Adrenal gland (tissue), 12 donors: ENCODE results near the gene ARHGAP27. TPM values are rescaled to one million over a fixed set of nuclear protein-coding genes. Genes with fewer than 3 reads are reported as not detected.

ENCODE experiments used
- DNase-seq, 7 donors: peaks; one replicate each; pipeline ENCODE4 v3.0.0-alpha.2; 2019 to 2020
- H3K27ac ChIP-seq, 5 donors: fragments of 200-600 bp; sonication (generic) in 4 of 5; 1 replicate in 3 of 5; 2 replicates in 2 of 5; pipeline versions ENCODE4 v1.5.1 to v1.8.0; 2016 to 2020; ENCODE audit warnings: mild to moderate bottlenecking in 1 of 5
- H3K27me3 ChIP-seq: fragments of 200-600 bp; 2 replicates; pipeline ENCODE4 v1.8.0; 2021
- H3K36me3 ChIP-seq, 2 donors: fragments of 200-600 bp; replicated peaks in 1 of 2; 1 replicate in 1 of 2; 2 replicates in 1 of 2; pipeline versions ENCODE4 v1.5.1 to v1.8.0; 2018 to 2022
- H3K4me1 ChIP-seq, 2 donors: fragments of 200-600 bp; replicated peaks in 1 of 2; 1 replicate in 1 of 2; 2 replicates in 1 of 2; pipeline versions ENCODE4 v1.5.1 to v1.8.0; 2018 to 2021
- H3K4me3 ChIP-seq, 4 donors: fragments of 200-600 bp; sonication (generic) in 3 of 4; one replicate each; pipeline ENCODE4 v1.5.1; 2016 to 2018
- H3K9me3 ChIP-seq, 3 donors: fragments of 200-600 bp; sonication (generic) in 1 of 3; replicated peaks in 1 of 3; 1 replicate in 2 of 3; 2 replicates in 1 of 3; pipeline versions ENCODE4 v1.5.1 to v1.8.0; 2016 to 2021
- CTCF ChIP-seq, 6 experiments: fragments of 450-650 bp in 4 of 6; fragments of 200-600 bp in 2 of 6; sonication (generic) in 1 of 6; IDR thresholded peaks; 1 replicate in 5 of 6; 2 replicates in 1 of 6; pipeline versions ENCODE4 v1.5.1 to v1.8.0; 2016 to 2021; ENCODE audit warnings: antibody characterized with exemption in 6 of 6, mild to moderate bottlenecking in 2 of 6, moderate library complexity in 1 of 6
- POLR2A ChIP-seq, 2 donors: fragments of 450-650 bp; IDR thresholded peaks; one replicate each; pipeline ENCODE4 v1.6.1; 2017; ENCODE audit warnings: antibody characterized with exemption in 2 of 2, mild to moderate bottlenecking in 2 of 2, moderate library complexity in 1 of 2
- WGBS, 4 donors: extraction: QIAGEN DNeasy Blood & Tissue Kit in 2 of 4; methylation state at CpG; one replicate each; pipeline versions ENCODE4 v1.1.5 to v1.1.7; 2013 to 2017; 5-methylcytosine and 5-hydroxymethylcytosine counted together
- intact Hi-C, 2 donors: fragments of 100-400 bp; cut with DNase I; formaldehyde crosslinking; loops; one replicate each; pipeline versions ENCODE4 v1.14.1 to v1.15.0; 2022 to 2023
- polyA plus RNA-seq, 3 donors: library from polyadenylated mRNA; stranded (reverse); fragments of 200-250 nt in 2 of 3; fragments of 350-450 nt in 1 of 3; fragmentation: Illumina TruSeq in 1 of 3; extraction: RNeasy Lipid Tissue Mini Kit (QIAGEN cat#74804) in 1 of 3; gene quantifications; one replicate each; pipeline ENCODE4 v1.2.3, GENCODE V29; 2013 to 2014
- total RNA-seq, 9 donors: library from RNA; depleted of rRNA in 4 of 9; stranded (reverse); fragments of >200 nt in 4 of 9; fragments of 120-200 nt in 1 of 9; fragmentation: NEBNext Ultra II Directional in 1 of 9; extraction: Animal tissue kit (Norgen Biotek cat#: 25700) in 1 of 9; gene quantifications; one replicate each; pipeline versions ENCODE4 v1.1.0 to v1.2.4, GENCODE V29; 2013 to 2023
- donor health status: healthy with polysubstance abuse.
- donor health status: Bipolar disorder and iron deficiency.
- donor health status: DM: yes; HTN: yes; CAD: no.
- donor health status: DM: no; HTN: no; CAD: no.
- donor health status: DM: no; HTN: no; CAD: no.
- donor health status: DM: yes; HTN: yes; CAD: no.

ARHGAP27 gene
- total and polyA plus RNA-seq, 12 donors = 2.8 to 40.2 (median 17.7) TPM

GRCh38 chr17:45382226-45382625 lies 50.4 kb downstream of the ARHGAP27 start:
- DNase-seq = no peak
- Histone ChIP-seq H3K4me3 (no peak overlapping the region), H3K9me3 (no peaks in the 10 kb centered on the region), H3K4me1 (no peaks in the 10 kb centered on the region), H3K27me3 (no peaks in the 10 kb centered on the region), H3K36me3 (no peaks in the 10 kb centered on the region), H3K27ac (no peak overlapping the region)
- TF ChIP-seq CTCF (IDR thresholded peaks at IDR 0.05) (no peak), POLR2A (IDR thresholded peaks at IDR 0.05) (no peak)
- 60 to 79% (median 61%) methylated on average over 3 of the region's 3 CpGs for WGBS, 4 donors
- intact Hi-C loops = no loop called here

GRCh38 chr17:45380991-45381390 lies 51.7 kb downstream of the ARHGAP27 start:
- no peak for DNase-seq
- Histone ChIP-seq H3K9me3 (no peaks in the 10 kb centered on the region), H3K4me3 (no peak overlapping the region), H3K27ac (no peak overlapping the region), H3K4me1 (no peaks in the 10 kb centered on the region), H3K36me3 (no peaks in the 10 kb centered on the region), H3K27me3 (no peaks in the 10 kb centered on the region)
- intact Hi-C loops = no loop called here
- 63 to 75% (median 72%) methylated on average over 8 of the region's 8 CpGs for WGBS, 4 donors
- TF ChIP-seq CTCF (IDR thresholded peaks at IDR 0.05) = no peak

- Histone ChIP-seq H3K27ac (no peak overlapping the region), H3K27me3 (no peaks in the 10 kb centered on the region), H3K9me3 (no peaks in the 10 kb centered on the region), H3K4me3 (no peak overlapping the region), H3K4me1 (no peaks in the 10 kb centered on the region), H3K36me3 (no peaks in the 10 kb centered on the region)
- TF ChIP-seq CTCF (IDR thresholded peaks at IDR 0.05) (no peak), POLR2A (IDR thresholded peaks at IDR 0.05) (no peak)
- intact Hi-C loops = no loop called here
- WGBS, 4 donors = 78 to 84% (median 84%) methylated on average over 12 to 13 of the region's 13 CpGs
- DNase-seq = no peak
These were observed 52.5 kb downstream of the ARHGAP27 start for GRCh38 chr17:45380046-45380765.

GRCh38 chr17:45377401-45377800 lies 55.3 kb downstream of the ARHGAP27 start:
- Histone ChIP-seq H3K9me3 (no peaks in the 10 kb centered on the region), H3K36me3 (no peaks in the 10 kb centered on the region), H3K27ac (no peak overlapping the region), H3K4me3 (no peak overlapping the region), H3K27me3 (no peaks in the 10 kb centered on the region), H3K4me1 (peaks cover 6 to 12% of the 10 kb centered on the region in 2 donors)
- WGBS, 4 donors = 86 to 93% (median 90%) methylated on average over 8 of the region's 8 CpGs
- DNase-seq = no peak
- intact Hi-C loops = loop anchor here in 1 of 2 donors (5.0 kb wide), 1 partner anchor 55 kb away; no protein-coding TSS in a partner anchor
- TF ChIP-seq CTCF (IDR thresholded peaks at IDR 0.05) = no peak
- no peak for TF ChIP-seq POLR2A (IDR thresholded peaks at IDR 0.05)
